Right ventricle myocardium superior (tissue), 1 donor: Measurements from ENCODE around the gene ARSD. TPM values are rescaled to one million over a fixed set of nuclear protein-coding genes. Genes with fewer than 3 reads are reported as not detected.
A peak's percentile ranks its signal among the peaks of the same experiment; 100 is the strongest.
"Not testable (repeated sequence)": the region's sequence is repeated elsewhere in the genome, so short reads cannot be mapped to it uniquely, and the experiment has no call there.

Experiments
- ATAC-seq: fragments of 200-7000 bp; cut with Tn5 transposase; one replicate; pipeline ENCODE4 v1.9.1; 2020; ENCODE audit warnings: mild to moderate bottlenecking; ENCODE audit not compliant: poor library complexity
- DNase-seq: peaks from one replicate; pipeline ENCODE4 v3.0.0-alpha.2; 2020
- intact Hi-C: fragments of 100-400 bp; cut with DNase I; formaldehyde crosslinking; loops from one replicate; pipeline ENCODE4 v1.11.2; 2022
- total RNA-seq: library from RNA; stranded (reverse); fragmentation: NEBNext Ultra II Directional; extraction: Animal tissue kit (Norgen Biotek cat#: 25700); gene quantifications from one replicate; pipeline ENCODE4 v1.2.1, GENCODE V29; 2021
- donor health status: DM: no; HTN: yes; CAD: no; lungs with severe emphysema.

The ARSD gene
- total RNA-seq, 1 donor from 2014 or later: 5.4 TPM

- ATAC-seq: no peak
- no peak for DNase-seq
- intact Hi-C loops: no loop called here
Measured at GRCh38 chrX:2934715-2935710, 5.9 kb upstream of the ARSD start.

- DNase-seq (no peak), ATAC-seq (no peak)
- intact Hi-C loops: no loop called here
Measured at GRCh38 chrX:2933125-2933900, 4.2 kb upstream of the ARSD start.

- ATAC-seq: no peak
- intact Hi-C loops: no loop called here
Measured at GRCh38 chrX:2931612-2932011, 2.5 kb upstream of the ARSD start.

GRCh38 chrX:2931155-2931554, 2.0 kb upstream of the ARSD start:
- DNase-seq: no peak
- ATAC-seq: no peak
- intact Hi-C loops: no loop called here

More at GRCh38 chrX:2931612-2932011, 2.5 kb upstream of the ARSD start:
- no peak for DNase-seq

GRCh38 chrX:2928191-2928582, 952 bp downstream of the ARSD start:
- ATAC-seq: peak; percentile 56
- peak; percentile 72 for DNase-seq
- intact Hi-C loops: no loop called here

GRCh38 chrX:2926664-2927275, 2.4 kb downstream of the ARSD start:
- no peak for ATAC-seq
- intact Hi-C loops: no loop called here
- no peak for DNase-seq

GRCh38 chrX:2926255-2926654, 2.9 kb downstream of the ARSD start:
- ATAC-seq, DNase-seq, intact Hi-C loops: not testable (repeated sequence)

- intact Hi-C loops: no loop called here
- DNase-seq (no peak), ATAC-seq (no peak)
Measured at GRCh38 chrX:2924151-2924550, 5.0 kb downstream of the ARSD start.

GRCh38 chrX:2921750-2922149, 7.4 kb downstream of the ARSD start:
- intact Hi-C loops: no loop called here
- no peak for ATAC-seq
- DNase-seq: no peak

- intact Hi-C loops: no loop called here
- ATAC-seq (no peak), DNase-seq (no peak)
Measured at GRCh38 chrX:2921193-2921592, 7.9 kb downstream of the ARSD start.

GRCh38 chrX:2917767-2918166, 11.4 kb downstream of the ARSD start:
- intact Hi-C loops: no loop called here
- DNase-seq (no peak), ATAC-seq (no peak)

- intact Hi-C loops: no loop called here
- DNase-seq (no peak), ATAC-seq (no peak)
Measured at GRCh38 chrX:2913118-2913517, 16.0 kb downstream of the ARSD start.

GRCh38 chrX:2910109-2910508, 19.0 kb downstream of the ARSD start:
- intact Hi-C loops: no loop called here
- ATAC-seq (no peak), DNase-seq (no peak)

GRCh38 chrX:2908125-2908685, 20.9 kb downstream of the ARSD start:
- ATAC-seq (no peak), DNase-seq (no peak)
- intact Hi-C loops: no loop called here

- intact Hi-C loops: no loop called here
- DNase-seq: no peak
Measured at GRCh38 chrX:2907295-2907694, 21.8 kb downstream of the ARSD start.

GRCh38 chrX:2903366-2903765, 25.8 kb downstream of the ARSD start:
- ATAC-seq: no peak
- DNase-seq: no peak
- intact Hi-C loops: no loop called here

More at GRCh38 chrX:2907295-2907694, 21.8 kb downstream of the ARSD start:
- ATAC-seq: no peak

GRCh38 chrX:2902841-2903240, 26.3 kb downstream of the ARSD start:
- no peak for DNase-seq
- intact Hi-C loops: no loop called here

GRCh38 chrX:2901367-2902036, 27.6 kb downstream of the ARSD start:
- no peak for DNase-seq
- intact Hi-C loops: no loop called here
- no peak for ATAC-seq

More at GRCh38 chrX:2902841-2903240, 26.3 kb downstream of the ARSD start:
- no peak for ATAC-seq
